Measurements from ENCODE around the gene CYP2D6. TPM values are rescaled to one million over a fixed set of nuclear protein-coding genes. Genes with fewer than 3 reads are reported as not detected.
"Not testable (repeated sequence)": the region's sequence is repeated elsewhere in the genome, so short reads cannot be mapped to it uniquely, and the experiment has no call there.

Gene CYP2D6
- total RNA-seq, 1 donor from 2014 or later = 0.16 TPM

DNA sequence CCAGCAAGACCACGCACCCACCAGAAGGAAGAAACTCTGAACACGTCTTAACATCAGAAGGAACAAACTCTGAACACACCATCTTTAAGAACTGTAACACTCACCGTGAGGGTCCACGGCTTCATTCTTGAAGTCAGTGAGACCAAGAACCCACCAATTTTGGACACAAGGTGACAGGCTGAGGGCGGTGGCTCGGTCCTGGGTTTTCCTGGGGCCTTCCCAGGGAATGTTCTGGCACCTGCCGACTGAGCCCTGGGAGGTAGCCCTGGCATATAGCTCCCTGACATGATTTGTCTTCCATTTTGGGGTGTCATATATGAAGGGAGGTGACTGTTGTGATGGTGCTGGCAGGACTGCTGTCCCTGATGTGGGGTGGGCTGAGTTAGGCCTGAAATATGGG lies 8.9 kb upstream of the CYP2D6 start:
- H3K27me3 ChIP-seq (ENCODE audit: low read depth); intact Hi-C loops (cut with micrococcal nuclease); H3K4me1 ChIP-seq; H3K27ac ChIP-seq (replicated peaks); H3K4me3 ChIP-seq; H3K36me3 ChIP-seq; DNase-seq; H3K9me3 ChIP-seq (replicated peaks): not testable (repeated sequence)

GRCh38 chr22:42138972-42139371 lies 8.4 kb upstream of the CYP2D6 start:
- H3K27me3 ChIP-seq (ENCODE audit: low read depth) = peaks cover 4% of the 10 kb centered on the region
- H3K4me3 ChIP-seq = no peak overlapping the region
- no peaks in the 10 kb centered on the region for H3K36me3 ChIP-seq
- DNase-seq = no peak
- no peak for TF ChIP-seq CTCF (IDR thresholded peaks at IDR 0.05; ENCODE audit: borderline replicate concordance)
- H3K9me3 ChIP-seq (replicated peaks) = no peaks in the 10 kb centered on the region
- no peak overlapping the region for H3K27ac ChIP-seq (replicated peaks)
- H3K4me1 ChIP-seq = no peaks in the 10 kb centered on the region
- intact Hi-C loops (cut with micrococcal nuclease) = no loop called here

DNA sequence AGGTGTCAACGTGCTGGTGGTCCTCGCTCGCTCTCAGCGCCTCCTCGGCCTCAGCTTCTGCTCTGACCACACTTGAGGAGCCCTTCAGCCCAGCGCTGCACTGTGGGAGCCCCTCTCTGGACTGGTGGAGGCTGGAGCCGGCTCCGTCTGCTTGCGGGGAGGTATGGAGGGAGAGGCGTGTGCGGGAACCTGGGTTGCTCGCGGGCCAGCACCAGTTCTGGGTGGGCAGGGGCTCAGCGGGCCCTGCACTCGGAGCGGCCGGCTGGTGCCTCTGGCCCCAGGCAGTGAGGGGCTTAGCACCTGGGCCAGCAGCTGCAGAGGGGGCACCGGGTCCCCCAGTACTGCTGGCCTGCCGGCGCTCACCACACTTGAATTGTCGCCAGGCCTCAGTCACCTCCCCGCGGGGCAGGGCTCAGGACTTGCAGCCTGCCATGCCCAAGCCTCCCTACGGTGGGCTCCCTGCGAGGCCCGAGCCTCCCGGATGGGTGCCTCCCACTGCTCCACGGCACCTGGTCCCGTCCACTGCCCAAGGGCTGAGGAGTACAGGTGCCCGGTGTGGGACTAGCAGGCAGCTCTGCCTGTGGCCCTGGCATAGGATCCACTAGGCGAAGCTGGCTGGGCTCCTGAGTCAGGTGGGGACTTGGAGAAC lies 7.6 kb upstream of the CYP2D6 start:
- H3K4me3 ChIP-seq = no peak overlapping the region
- no peak for DNase-seq
- H3K36me3 ChIP-seq = no peaks in the 10 kb centered on the region
- H3K27ac ChIP-seq (replicated peaks) = no peak overlapping the region
- intact Hi-C loops (cut with micrococcal nuclease) = no loop called here
- no peaks in the 10 kb centered on the region for H3K4me1 ChIP-seq
- peaks cover 8% of the 10 kb centered on the region for H3K27me3 ChIP-seq (ENCODE audit: low read depth)
- TF ChIP-seq CTCF (IDR thresholded peaks at IDR 0.05; ENCODE audit: borderline replicate concordance) = no peak
- no peaks in the 10 kb centered on the region for H3K9me3 ChIP-seq (replicated peaks)

DNA sequence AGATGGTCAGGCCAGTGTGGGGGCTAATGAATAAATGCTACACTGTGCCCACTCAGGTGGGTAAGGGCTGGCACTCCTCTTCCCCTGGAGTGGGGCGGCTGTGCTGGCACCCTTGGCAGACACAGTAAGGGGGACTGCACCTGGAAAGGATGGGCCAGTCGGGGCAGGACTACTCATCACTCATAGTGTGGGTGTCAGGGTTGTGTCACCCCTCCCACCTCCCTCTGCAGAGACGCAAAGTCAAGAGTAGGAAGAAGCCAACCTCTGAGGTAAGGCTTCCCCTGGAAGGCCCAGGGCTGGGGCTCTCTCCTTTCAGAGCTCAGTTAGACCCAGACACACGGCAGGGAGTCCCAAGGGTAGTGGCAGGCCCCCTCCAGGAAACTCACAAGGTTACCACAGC lies 5.1 kb upstream of the CYP2D6 start:
- H3K4me1 ChIP-seq; intact Hi-C loops (cut with micrococcal nuclease): not testable (repeated sequence)

GRCh38 chr22:42134100-42135020 lies 3.8 kb upstream of the CYP2D6 start:
- peaks cover 14% of the 10 kb centered on the region for H3K27me3 ChIP-seq (ENCODE audit: low read depth)
- no peaks in the 10 kb centered on the region for H3K9me3 ChIP-seq (replicated peaks)
- DNase-seq = no peak
- no peak overlapping the region for H3K4me3 ChIP-seq
- H3K36me3 ChIP-seq = no peaks in the 10 kb centered on the region
- intact Hi-C loops (cut with micrococcal nuclease) = no loop called here
- H3K27ac ChIP-seq (replicated peaks) = no peak overlapping the region
- TF ChIP-seq CTCF (IDR thresholded peaks at IDR 0.05; ENCODE audit: borderline replicate concordance) = no peak
- H3K4me1 ChIP-seq = no peaks in the 10 kb centered on the region

More for the DNA sequence above, 5.1 kb upstream of the CYP2D6 start:
- not testable (repeated sequence) for H3K27ac ChIP-seq (replicated peaks); H3K9me3 ChIP-seq (replicated peaks); H3K36me3 ChIP-seq; DNase-seq; H3K4me3 ChIP-seq
- peaks cover 14% of the 10 kb centered on the region for H3K27me3 ChIP-seq (ENCODE audit: low read depth)

DNA sequence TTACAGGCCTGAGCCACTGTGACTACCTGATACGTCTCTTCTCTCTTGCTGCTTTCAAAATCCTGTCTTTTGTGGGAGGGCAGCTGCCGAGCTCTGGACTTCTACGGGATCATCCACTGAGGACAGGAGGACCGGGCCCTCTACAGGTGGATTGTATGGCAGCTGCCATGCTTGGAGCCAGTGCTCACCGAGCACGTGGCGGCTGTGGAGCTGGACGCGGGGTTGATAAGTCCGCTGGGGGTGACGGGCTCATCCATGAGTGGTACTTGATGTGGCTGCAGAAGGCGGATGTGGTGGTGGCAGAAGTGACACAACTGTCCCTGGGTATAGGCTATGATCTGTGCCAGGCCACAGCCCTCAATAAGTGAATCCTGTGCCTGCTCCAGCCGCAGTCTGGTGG lies 1.8 kb upstream of the CYP2D6 start:
- peaks cover 14% of the 10 kb centered on the region for H3K27me3 ChIP-seq (ENCODE audit: low read depth)
- H3K27ac ChIP-seq (replicated peaks) = no peak overlapping the region
- no peaks in the 10 kb centered on the region for H3K4me1 ChIP-seq
- H3K9me3 ChIP-seq (replicated peaks) = no peaks in the 10 kb centered on the region
- no peak for DNase-seq
- H3K4me3 ChIP-seq = no peak overlapping the region
- intact Hi-C loops (cut with micrococcal nuclease) = no loop called here
- no peak for TF ChIP-seq CTCF (IDR thresholded peaks at IDR 0.05; ENCODE audit: borderline replicate concordance)
- H3K36me3 ChIP-seq = no peaks in the 10 kb centered on the region
